Measurements from ENCODE around the gene CLASP1. TPM values are rescaled to one million over a fixed set of nuclear protein-coding genes. Genes with fewer than 3 reads are reported as not detected.
"Not testable (repeated sequence)": the region's sequence is repeated elsewhere in the genome, so short reads cannot be mapped to it uniquely, and the experiment has no call there.

The CLASP1 gene
- total RNA-seq, 2 experiments from 2014 or later: 44.7 to 45.5 TPM

GRCh38 chr2:121333231-121333630 is 316.0 kb downstream of the CLASP1 start:
- Mint-ChIP-seq H3K36me3 (no peaks in the 10 kb centered on the region), H3K27me3 (no peaks in the 10 kb centered on the region), H3K9me3 (no peaks in the 10 kb centered on the region), H3K4me3 (no peak overlapping the region), H3K27ac (no peak overlapping the region), H3K4me1 (no peaks in the 10 kb centered on the region)
- no peak for DNase-seq

GRCh38 chr2:121331324-121331723 is 317.9 kb downstream of the CLASP1 start:
- not testable (repeated sequence) for H3K9me3 Mint-ChIP-seq, H3K4me3 Mint-ChIP-seq, DNase-seq, H3K36me3 Mint-ChIP-seq, H3K4me1 Mint-ChIP-seq, H3K27ac Mint-ChIP-seq, H3K27me3 Mint-ChIP-seq

GRCh38 chr2:121330921-121331320 is 318.3 kb downstream of the CLASP1 start:
- DNase-seq: no peak

GRCh38 chr2:121329786-121330185 is 319.5 kb downstream of the CLASP1 start:
- Mint-ChIP-seq H3K4me3 (no peak overlapping the region), H3K36me3 (no peaks in the 10 kb centered on the region), H3K27me3 (peaks cover 6% of the 10 kb centered on the region), H3K27ac (no peak overlapping the region), H3K9me3 (no peaks in the 10 kb centered on the region), H3K4me1 (no peaks in the 10 kb centered on the region)
- DNase-seq: no peak

More at GRCh38 chr2:121330921-121331320, 318.3 kb downstream of the CLASP1 start:
- Mint-ChIP-seq H3K36me3 (no peaks in the 10 kb centered on the region), H3K9me3 (no peaks in the 10 kb centered on the region), H3K4me1 (no peaks in the 10 kb centered on the region), H3K4me3 (no peak overlapping the region), H3K27me3 (no peaks in the 10 kb centered on the region), H3K27ac (no peak overlapping the region)

GRCh38 chr2:121326628-121327027 is 322.6 kb downstream of the CLASP1 start:
- H3K4me3 Mint-ChIP-seq: no peak overlapping the region
- no peaks in the 10 kb centered on the region for H3K9me3 Mint-ChIP-seq
- H3K27ac Mint-ChIP-seq: no peak overlapping the region
- H3K4me1 Mint-ChIP-seq: no peaks in the 10 kb centered on the region
- no peaks in the 10 kb centered on the region for H3K36me3 Mint-ChIP-seq
- peaks cover 6% of the 10 kb centered on the region for H3K27me3 Mint-ChIP-seq
- no peak for DNase-seq

- H3K4me1 Mint-ChIP-seq: no peaks in the 10 kb centered on the region
- no peak overlapping the region for H3K27ac Mint-ChIP-seq
- no peaks in the 10 kb centered on the region for H3K36me3 Mint-ChIP-seq
- no peak overlapping the region for H3K4me3 Mint-ChIP-seq
- H3K27me3 Mint-ChIP-seq: peaks cover 6% of the 10 kb centered on the region
- DNase-seq: no peak
- H3K9me3 Mint-ChIP-seq: no peaks in the 10 kb centered on the region
Measured at GRCh38 chr2:121324601-121325000, 324.7 kb downstream of the CLASP1 start.

GRCh38 chr2:121321476-121321875 is 327.8 kb downstream of the CLASP1 start:
- no peaks in the 10 kb centered on the region for H3K4me1 Mint-ChIP-seq
- H3K27ac Mint-ChIP-seq: no peak overlapping the region
- peaks cover 6% of the 10 kb centered on the region for H3K27me3 Mint-ChIP-seq
- H3K36me3 Mint-ChIP-seq: no peaks in the 10 kb centered on the region
- DNase-seq: no peak
- no peak overlapping the region for H3K4me3 Mint-ChIP-seq
- H3K9me3 Mint-ChIP-seq: no peaks in the 10 kb centered on the region

- no peaks in the 10 kb centered on the region for H3K27me3 Mint-ChIP-seq
- no peaks in the 10 kb centered on the region for H3K9me3 Mint-ChIP-seq
- H3K36me3 Mint-ChIP-seq: no peaks in the 10 kb centered on the region
- no peak overlapping the region for H3K4me3 Mint-ChIP-seq
- H3K27ac Mint-ChIP-seq: no peak overlapping the region
- no peaks in the 10 kb centered on the region for H3K4me1 Mint-ChIP-seq
- no peak for DNase-seq
Measured at GRCh38 chr2:121319941-121320340, 329.3 kb downstream of the CLASP1 start.

- no peaks in the 10 kb centered on the region for H3K36me3 Mint-ChIP-seq
- H3K27me3 Mint-ChIP-seq: no peaks in the 10 kb centered on the region
- H3K4me1 Mint-ChIP-seq: no peaks in the 10 kb centered on the region
- no peak for DNase-seq
- H3K27ac Mint-ChIP-seq: no peak overlapping the region
- H3K9me3 Mint-ChIP-seq: no peaks in the 10 kb centered on the region
- no peak overlapping the region for H3K4me3 Mint-ChIP-seq
Measured at GRCh38 chr2:121316986-121317385, 332.3 kb downstream of the CLASP1 start.

GRCh38 chr2:121313701-121314100 is 335.6 kb downstream of the CLASP1 start:
- not testable (repeated sequence) for H3K4me3 Mint-ChIP-seq, DNase-seq, H3K36me3 Mint-ChIP-seq, H3K9me3 Mint-ChIP-seq, H3K27ac Mint-ChIP-seq, H3K4me1 Mint-ChIP-seq
- peaks cover 15% of the 10 kb centered on the region for H3K27me3 Mint-ChIP-seq

GRCh38 chr2:121309801-121310200 is 339.5 kb downstream of the CLASP1 start:
- Mint-ChIP-seq H3K4me1 (no peaks in the 10 kb centered on the region), H3K27me3 (peaks cover 36% of the 10 kb centered on the region), H3K27ac (no peak overlapping the region), H3K9me3 (no peaks in the 10 kb centered on the region), H3K36me3 (no peaks in the 10 kb centered on the region), H3K4me3 (no peak overlapping the region)
- DNase-seq: no peak

GRCh38 chr2:121309323-121309722 is 339.9 kb downstream of the CLASP1 start:
- Mint-ChIP-seq H3K4me1 (no peaks in the 10 kb centered on the region), H3K4me3 (no peak overlapping the region), H3K27ac (no peak overlapping the region), H3K27me3 (peaks cover 36% of the 10 kb centered on the region), H3K9me3 (no peaks in the 10 kb centered on the region), H3K36me3 (no peaks in the 10 kb centered on the region)
- DNase-seq: no peak

- Mint-ChIP-seq H3K27me3 (peaks cover 49% of the 10 kb centered on the region), H3K36me3 (no peaks in the 10 kb centered on the region), H3K4me1 (no peaks in the 10 kb centered on the region), H3K9me3 (no peaks in the 10 kb centered on the region), H3K4me3 (no peak overlapping the region), H3K27ac (no peak overlapping the region)
- DNase-seq: no peak
Measured at GRCh38 chr2:121307048-121307447, 342.2 kb downstream of the CLASP1 start.

GRCh38 chr2:121304941-121305340 is 344.3 kb downstream of the CLASP1 start:
- Mint-ChIP-seq H3K9me3 (no peaks in the 10 kb centered on the region), H3K4me3 (no peak overlapping the region), H3K4me1 (no peaks in the 10 kb centered on the region), H3K36me3 (no peaks in the 10 kb centered on the region), H3K27me3 (peaks cover 46% of the 10 kb centered on the region), H3K27ac (no peak overlapping the region)
- no peak for DNase-seq

GRCh38 chr2:121303531-121304263 is 345.6 kb downstream of the CLASP1 start:
- Mint-ChIP-seq H3K4me1 (no peaks in the 10 kb centered on the region), H3K27me3 (peaks cover 43% of the 10 kb centered on the region), H3K36me3 (no peaks in the 10 kb centered on the region), H3K27ac (no peak overlapping the region), H3K4me3 (no peak overlapping the region), H3K9me3 (no peaks in the 10 kb centered on the region)
- DNase-seq: no peak

GRCh38 chr2:121301190-121301589 is 348.1 kb downstream of the CLASP1 start:
- not testable (repeated sequence) for H3K4me3 Mint-ChIP-seq, H3K27ac Mint-ChIP-seq, H3K4me1 Mint-ChIP-seq, DNase-seq, H3K9me3 Mint-ChIP-seq, H3K36me3 Mint-ChIP-seq
- peaks cover 24% of the 10 kb centered on the region for H3K27me3 Mint-ChIP-seq

All from activated naive CD8-positive, alpha-beta T cell treated with anti-CD3 and anti-CD28 coated beads for 36 hours (primary cell).